ENCODE data around the gene CPNE8. TPM values are rescaled to one million over a fixed set of nuclear protein-coding genes. Genes with fewer than 3 reads are reported as not detected.

The CPNE8 gene
- total RNA-seq, 1 donor from 2014 or later, result 2.2 TPM

DNA sequence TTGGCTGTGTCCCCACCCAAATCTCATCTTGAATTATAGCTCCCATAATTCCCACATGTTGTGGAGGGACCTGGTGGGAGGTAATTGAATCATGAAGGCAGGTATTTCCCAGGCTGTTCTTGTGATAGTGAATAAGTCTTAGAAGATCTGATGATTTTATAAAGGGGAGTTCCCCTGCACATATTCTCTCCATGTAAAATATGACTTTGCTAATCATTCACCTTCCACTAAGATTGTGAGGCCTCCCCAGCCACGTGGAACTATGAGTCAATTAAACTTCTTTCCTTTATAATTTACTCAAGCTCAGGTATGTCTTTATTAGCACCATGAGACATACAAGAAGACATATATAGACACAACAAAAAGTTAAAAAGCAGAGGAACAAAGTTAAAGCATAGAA, 120.0 kb downstream of the CPNE8 start:
- ATAC-seq (ENCODE audit: low read depth), result no peak
- H3K27ac Mint-ChIP-seq, result no peak overlapping the region
- H3K4me1 Mint-ChIP-seq, result no peaks in the 10 kb centered on the region
- H3K4me3 Mint-ChIP-seq, result no peak overlapping the region
- TF ChIP-seq CTCF (IDR thresholded peaks at IDR 0.05), result no peak
- ChIA-PET CTCF (no interaction called here), POLR2A (no interaction called here)
- no peak for DNase-seq
- H3K36me3 Mint-ChIP-seq (ENCODE audit: low read depth), result no peaks in the 10 kb centered on the region
- intact Hi-C loops (cut with micrococcal nuclease), result no loop called here
- H3K9me3 Mint-ChIP-seq, result peaks cover 29% of the 10 kb centered on the region
- H3K27me3 Mint-ChIP-seq, result no peaks in the 10 kb centered on the region

DNA sequence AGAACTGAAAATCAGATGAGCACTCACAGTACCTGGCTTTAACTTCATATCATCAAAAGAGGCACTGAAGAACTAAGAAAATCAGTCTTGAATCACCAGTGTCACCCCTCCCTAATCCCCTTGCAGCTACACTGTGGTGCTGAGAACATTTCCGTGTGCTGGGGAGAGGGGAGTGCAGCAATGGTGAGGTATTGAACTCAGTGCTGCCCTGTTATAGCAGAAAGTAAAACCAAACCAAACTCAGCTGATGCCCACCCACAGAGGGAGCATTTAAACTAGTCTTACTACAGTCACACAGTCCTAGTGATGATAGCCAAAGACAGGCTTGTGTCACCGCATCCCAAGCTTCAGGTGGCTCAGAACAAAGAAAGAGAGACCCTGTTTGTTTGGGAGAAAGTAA, 122.1 kb downstream of the CPNE8 start:
- no peaks in the 10 kb centered on the region for H3K27me3 Mint-ChIP-seq
- no peak for TF ChIP-seq CTCF (IDR thresholded peaks at IDR 0.05)
- intact Hi-C loops (cut with micrococcal nuclease), result no loop called here
- ChIA-PET CTCF (no interaction called here), POLR2A (no interaction called here)
- H3K9me3 Mint-ChIP-seq, result peaks cover 25% of the 10 kb centered on the region
- H3K27ac Mint-ChIP-seq, result no peak overlapping the region
- DNase-seq (no peak), ATAC-seq (ENCODE audit: low read depth) (no peak)
- no peaks in the 10 kb centered on the region for H3K4me1 Mint-ChIP-seq
- H3K4me3 Mint-ChIP-seq, result no peak overlapping the region
- H3K36me3 Mint-ChIP-seq (ENCODE audit: low read depth), result no peaks in the 10 kb centered on the region

DNA sequence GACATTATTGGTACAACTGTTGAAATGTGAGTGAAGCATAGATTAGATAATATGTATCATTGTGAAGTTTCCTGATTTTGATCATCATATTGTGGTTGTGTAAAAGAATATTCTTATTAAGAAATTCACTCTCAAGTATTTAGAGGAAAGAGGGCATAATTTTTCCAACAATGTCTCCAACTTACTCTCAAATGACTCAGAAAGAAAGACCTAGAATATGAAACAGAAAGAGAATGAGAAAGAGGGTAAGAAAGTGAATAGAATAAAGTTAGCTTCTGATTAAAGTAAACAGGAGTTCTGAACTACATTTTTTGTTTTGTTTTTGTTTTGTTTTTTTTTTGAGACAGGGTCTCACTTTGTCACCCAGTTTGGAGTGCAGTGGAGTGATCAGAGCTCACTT, 123.0 kb downstream of the CPNE8 start:
- intact Hi-C loops (cut with micrococcal nuclease), result no loop called here
- H3K27ac Mint-ChIP-seq, result no peak overlapping the region
- H3K4me1 Mint-ChIP-seq, result no peaks in the 10 kb centered on the region
- no peak for DNase-seq
- ATAC-seq (ENCODE audit: low read depth), result no peak
- H3K36me3 Mint-ChIP-seq (ENCODE audit: low read depth), result no peaks in the 10 kb centered on the region
- ChIA-PET POLR2A (no interaction called here), CTCF (no interaction called here)
- H3K4me3 Mint-ChIP-seq, result no peak overlapping the region
- no peaks in the 10 kb centered on the region for H3K27me3 Mint-ChIP-seq
- no peak for TF ChIP-seq CTCF (IDR thresholded peaks at IDR 0.05)
- H3K9me3 Mint-ChIP-seq, result peaks cover 15% of the 10 kb centered on the region

- H3K4me1 Mint-ChIP-seq, result peaks cover 8% of the 10 kb centered on the region
- CTCF ChIA-PET, result no interaction called here
- H3K27ac Mint-ChIP-seq, result no peak overlapping the region
- H3K36me3 Mint-ChIP-seq (ENCODE audit: low read depth), result no peaks in the 10 kb centered on the region
- POLR2A ChIA-PET, result no interaction called here
- no peak for ATAC-seq (ENCODE audit: low read depth)
- no peak overlapping the region for H3K4me3 Mint-ChIP-seq
- no peaks in the 10 kb centered on the region for H3K27me3 Mint-ChIP-seq
- peaks cover 9% of the 10 kb centered on the region for H3K9me3 Mint-ChIP-seq
- no peak for DNase-seq
- intact Hi-C loops (cut with micrococcal nuclease), result no loop called here
- no peak for TF ChIP-seq CTCF (IDR thresholded peaks at IDR 0.05)
Observed at GRCh38 chr12:38776647-38777046, 128.7 kb downstream of the CPNE8 start.

DNA sequence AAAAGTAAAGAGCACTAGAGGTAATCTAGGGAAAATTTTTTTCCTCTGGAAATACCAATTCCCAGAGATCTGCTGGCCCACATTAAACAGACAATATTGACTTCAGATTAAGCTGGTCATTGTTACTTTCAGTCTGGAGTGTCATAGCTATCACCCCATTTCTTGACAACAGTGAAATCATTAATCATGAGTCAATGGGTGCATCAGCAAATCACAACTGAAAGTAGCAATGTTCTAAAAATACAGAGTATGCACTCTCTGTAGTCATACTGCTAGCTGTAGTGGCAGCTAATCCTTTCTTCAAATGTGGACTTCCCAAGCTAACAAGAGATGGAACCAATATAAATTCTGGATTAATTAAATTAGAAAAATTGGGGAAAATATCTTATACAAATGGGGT, 129.9 kb downstream of the CPNE8 start:
- no peaks in the 10 kb centered on the region for H3K36me3 Mint-ChIP-seq (ENCODE audit: low read depth)
- CTCF ChIA-PET, result no interaction called here
- H3K9me3 Mint-ChIP-seq, result peaks cover 6% of the 10 kb centered on the region
- intact Hi-C loops (cut with micrococcal nuclease), result no loop called here
- no peak overlapping the region for H3K4me3 Mint-ChIP-seq
- no peak for DNase-seq
- H3K27me3 Mint-ChIP-seq, result no peaks in the 10 kb centered on the region
- no peak overlapping the region for H3K27ac Mint-ChIP-seq
- TF ChIP-seq CTCF (IDR thresholded peaks at IDR 0.05), result no peak
- H3K4me1 Mint-ChIP-seq, result peaks cover 9% of the 10 kb centered on the region
- no peak for ATAC-seq (ENCODE audit: low read depth)
- POLR2A ChIA-PET, result no interaction called here

Data from activated B cell treated with CpG ODN at 0.5 μM for 24 hours (primary cell).